Measurements from ENCODE around the gene CELF2. TPM values are rescaled to one million over a fixed set of nuclear protein-coding genes. Genes with fewer than 3 reads are reported as not detected.

CELF2 gene
- total and polyA plus RNA-seq, 2 donors from 2014 or later = 1.7 to 39.2 TPM

DNA sequence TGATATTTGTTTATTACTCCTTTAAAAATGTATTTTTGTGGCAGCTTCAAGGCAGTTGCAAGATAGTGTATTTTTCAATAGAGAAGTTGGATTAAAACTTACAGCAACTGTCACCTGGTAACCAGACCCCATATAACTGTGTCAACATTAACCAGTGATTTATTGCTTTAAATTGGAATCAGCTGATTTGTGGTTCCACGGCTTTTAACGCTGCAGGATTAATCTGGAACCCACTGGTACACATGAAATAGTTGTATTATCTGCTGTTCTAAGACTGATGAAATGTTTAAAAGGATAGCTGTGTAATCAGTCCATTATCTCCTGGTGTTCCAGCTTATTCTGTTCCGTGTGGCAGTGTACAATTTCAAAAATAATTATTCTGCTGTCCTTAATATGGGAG lies 180.2 kb downstream of the CELF2 start:
- intact Hi-C loops (cut with DNase I) = no loop called here
- no peak overlapping the region for H3K9ac ChIP-seq (ENCODE audit: low read length in 3 of 3)
- FAIRE-seq (no peak), DNase-seq (no peak)
- no peak for TF ChIP-seq CTCF (IDR thresholded peaks at IDR 0.05; ENCODE audit: borderline replicate concordance, extremely low read depth, insufficient read depth)
- H3K27ac ChIP-seq (ENCODE audit: low read depth in 2 of 2, low read length in 2 of 2) = no peak overlapping the region
- no peaks in the 10 kb centered on the region for H3K9me3 ChIP-seq (ENCODE audit: control insufficient read depth in 2 of 3, insufficient read depth in 1 of 3, low read length in 3 of 3)
- no peaks in the 10 kb centered on the region for H3K4me1 ChIP-seq (ENCODE audit: control insufficient read depth in 2 of 3, insufficient read depth in 2 of 3, low read depth in 1 of 3, low read length in 3 of 3)
- H3K4me3 ChIP-seq (ENCODE audit: low read length in 3 of 3) = no peak overlapping the region
- H3K27me3 ChIP-seq (ENCODE audit: control insufficient read depth, insufficient read depth, low read length) = no peaks in the 10 kb centered on the region
- H3K36me3 ChIP-seq (ENCODE audit: control insufficient read depth in 2 of 3, insufficient read depth in 3 of 3, low read length in 3 of 3) = no peaks in the 10 kb centered on the region

GRCh38 chr10:11201911-11202310 lies 184.2 kb downstream of the CELF2 start:
- no peaks in the 10 kb centered on the region for H3K36me3 ChIP-seq (ENCODE audit: control insufficient read depth in 2 of 3, insufficient read depth in 3 of 3, low read length in 3 of 3)
- no peaks in the 10 kb centered on the region for H3K27me3 ChIP-seq (ENCODE audit: control insufficient read depth, insufficient read depth, low read length)
- H3K27ac ChIP-seq (ENCODE audit: low read depth in 2 of 2, low read length in 2 of 2) = no peak overlapping the region
- no peak overlapping the region for H3K9ac ChIP-seq (ENCODE audit: low read length in 3 of 3)
- FAIRE-seq (no peak), DNase-seq (no peak)
- H3K4me1 ChIP-seq (ENCODE audit: control insufficient read depth in 2 of 3, insufficient read depth in 2 of 3, low read depth in 1 of 3, low read length in 3 of 3) = no peaks in the 10 kb centered on the region
- H3K4me3 ChIP-seq (ENCODE audit: low read length in 3 of 3) = no peak overlapping the region
- no peak for TF ChIP-seq CTCF (IDR thresholded peaks at IDR 0.05; ENCODE audit: borderline replicate concordance, extremely low read depth, insufficient read depth)
- H3K9me3 ChIP-seq (ENCODE audit: control insufficient read depth in 2 of 3, insufficient read depth in 1 of 3, low read length in 3 of 3) = no peaks in the 10 kb centered on the region
- intact Hi-C loops (cut with DNase I) = no loop called here

DNA sequence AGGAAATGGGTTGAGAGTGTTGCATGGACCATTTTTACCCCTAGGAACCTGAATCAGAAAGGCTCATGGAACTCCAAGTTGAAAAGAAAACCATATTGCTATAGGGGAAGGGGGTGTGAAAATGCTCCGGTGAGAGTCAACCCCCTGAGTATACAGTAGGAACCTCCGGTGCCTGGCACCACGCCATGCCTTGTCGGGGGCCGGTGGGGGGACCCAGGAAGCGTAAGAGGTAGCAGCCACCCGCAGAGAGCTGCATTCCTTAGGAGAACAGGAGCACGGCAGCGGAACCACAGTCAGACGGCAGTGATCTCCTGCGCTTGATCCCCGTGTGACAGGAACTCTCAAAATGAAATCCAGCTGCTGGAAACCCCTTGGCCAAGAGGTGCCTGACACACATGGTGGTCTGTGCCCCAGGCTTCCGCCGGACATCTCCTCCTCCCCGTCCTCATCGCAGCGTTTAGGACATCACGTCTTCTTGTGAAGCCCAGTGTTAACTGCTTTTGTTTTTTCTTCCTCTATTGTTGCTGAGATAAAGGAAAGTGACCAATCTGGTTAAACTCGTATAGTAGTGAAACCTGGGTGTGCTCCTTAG lies 186.8 kb downstream of the CELF2 start:
- DNase-seq = peak in 4 of 5 donors; percentile 70 to 81 (median 72)
- TF ChIP-seq CTCF (IDR thresholded peaks at IDR 0.05; ENCODE audit: borderline replicate concordance, extremely low read depth, insufficient read depth) = no peak
- H3K4me1 ChIP-seq (ENCODE audit: control insufficient read depth in 2 of 3, insufficient read depth in 2 of 3, low read depth in 1 of 3, low read length in 3 of 3) = no peaks in the 10 kb centered on the region
- H3K27ac ChIP-seq (ENCODE audit: low read depth in 2 of 2, low read length in 2 of 2) = no peak overlapping the region
- no peak overlapping the region for H3K9ac ChIP-seq (ENCODE audit: low read length in 3 of 3)
- H3K9me3 ChIP-seq (ENCODE audit: control insufficient read depth in 2 of 3, insufficient read depth in 1 of 3, low read length in 3 of 3) = no peaks in the 10 kb centered on the region
- peak overlapping the region in 1 of 3 donors; percentile 2 for H3K4me3 ChIP-seq (ENCODE audit: low read length in 3 of 3)
- intact Hi-C loops (cut with DNase I) = no loop called here
- no peaks in the 10 kb centered on the region for H3K27me3 ChIP-seq (ENCODE audit: control insufficient read depth, insufficient read depth, low read length)
- no peaks in the 10 kb centered on the region for H3K36me3 ChIP-seq (ENCODE audit: control insufficient read depth in 2 of 3, insufficient read depth in 3 of 3, low read length in 3 of 3)
- no peak for FAIRE-seq

Measured in kidney (tissue), 14 donors.